Neural cell (in vitro differentiated cells): ENCODE data around the gene PREPL. TPM values are rescaled to one million over a fixed set of nuclear protein-coding genes. Genes with fewer than 3 reads are reported as not detected.

ENCODE experiments used
- H2AFZ ChIP-seq: fragments of 200-600, 300-800 bp; sonication (generic), shearing (Covaris generic); 2 replicates; pipeline ENCODE4 v1.6.0; 2014; ENCODE audit warnings: low read depth, mild to moderate bottlenecking, antibody characterized with exemption, low read length, moderate library complexity
- H3F3A ChIP-seq: fragments of 200-600 bp; shearing (Covaris generic); 2 replicates; pipeline ENCODE4 v1.6.1; 2016; ENCODE audit warnings: mild to moderate bottlenecking, moderate library complexity, mixed read lengths, antibody characterized with exemption, low read length; ENCODE audit not compliant: insufficient read depth, poor library complexity, severe bottlenecking
- H3K27ac ChIP-seq: fragments of 200-600, 300-800 bp; sonication (generic), shearing (Covaris generic); 2 replicates; pipeline ENCODE4 v1.5.1; 2014; ENCODE audit warnings: mild to moderate bottlenecking, low read length, moderate library complexity
- H3K27me3 ChIP-seq: fragments of 300-800, 200-600 bp; sonication (generic), shearing (Covaris generic); 2 replicates; pipeline ENCODE4 v1.6.0; 2014; ENCODE audit warnings: mild to moderate bottlenecking, low read depth, low read length, moderate library complexity; ENCODE audit not compliant: insufficient read depth
- H3K36me3 ChIP-seq: fragments of 300-800, 200-600 bp; sonication (generic), shearing (Covaris generic); 2 replicates; pipeline ENCODE4 v1.5.1; 2014; ENCODE audit warnings: mild to moderate bottlenecking, antibody characterized with exemption, low read length, moderate library complexity; ENCODE audit not compliant: insufficient read depth
- H3K4me2 ChIP-seq: fragments of 300-800, 200-600 bp; sonication (generic), shearing (Covaris generic); 2 replicates; pipeline ENCODE4 v1.6.0; 2014; ENCODE audit warnings: mild to moderate bottlenecking, low read length
- H3K4me3 ChIP-seq: fragments of 300-800, 200-600 bp; sonication (generic), shearing (Covaris generic); 2 replicates; pipeline ENCODE4 v1.5.1; 2014; ENCODE audit warnings: mild to moderate bottlenecking, low read length, moderate library complexity
- H3K79me2 ChIP-seq: fragments of 200-600 bp; shearing (Covaris generic); replicated peaks from 2 replicates; pipeline ENCODE4 v1.6.0; 2014; ENCODE audit warnings: mild to moderate bottlenecking, low read length, moderate library complexity; ENCODE audit not compliant: insufficient read depth
- H3K9ac ChIP-seq: fragments of 300-800, 200-600 bp; sonication (generic), shearing (Covaris generic); 2 replicates; pipeline ENCODE4 v1.6.1; 2016; ENCODE audit warnings: mild to moderate bottlenecking, low read length, mixed read lengths
- H3K9me2 ChIP-seq: fragments of 200-600 bp; shearing (Covaris generic); 2 replicates; pipeline ENCODE4 v1.6.1; 2016; ENCODE audit warnings: mild to moderate bottlenecking, low read length, mixed read lengths; ENCODE audit not compliant: insufficient read depth
- H3K9me3 ChIP-seq: fragments of 200-600, 300-800 bp; sonication (generic), shearing (Covaris generic); 2 replicates; pipeline ENCODE4 v1.6.1; 2016; ENCODE audit warnings: mild to moderate bottlenecking, mixed run types, low read length, moderate library complexity, mixed read lengths
- H4K20me1 ChIP-seq: fragments of 200-600 bp; shearing (Covaris generic); 2 replicates; pipeline ENCODE4 v1.6.1; 2016; ENCODE audit warnings: mild to moderate bottlenecking, mixed run types; ENCODE audit not compliant: insufficient read depth
- CTCF ChIP-seq: fragments of 450-650 bp; IDR thresholded peaks from 2 replicates; pipeline ENCODE4 v1.5.1; 2014; ENCODE audit warnings: antibody characterized with exemption, mild to moderate bottlenecking, moderate library complexity; ENCODE audit not compliant: poor library complexity, severe bottlenecking
- EP300 ChIP-seq: fragments of 450-650 bp; conservative IDR thresholded peaks from 2 replicates; pipeline ENCODE4 v1.6.1; 2014; ENCODE audit warnings: antibody characterized with exemption, mild to moderate bottlenecking, moderate library complexity; ENCODE audit not compliant: poor library complexity, severe bottlenecking
- EZH2 ChIP-seq: fragments of 200-600, 300-800 bp; shearing (Covaris generic), sonication (generic); IDR thresholded peaks from 2 replicates; pipeline ENCODE4 v1.6.1; 2014; ENCODE audit warnings: antibody characterized with exemption, low read length, borderline replicate concordance, mild to moderate bottlenecking; ENCODE audit not compliant: insufficient read depth, poor library complexity, severe bottlenecking
- MXI1 ChIP-seq: fragments of 450-650 bp; conservative IDR thresholded peaks from 2 replicates; pipeline ENCODE4 v1.6.1; 2014; ENCODE audit warnings: antibody characterized with exemption, mild to moderate bottlenecking; ENCODE audit not compliant: poor library complexity, severe bottlenecking
- POLR2AphosphoS5 ChIP-seq: IDR thresholded peaks from 2 replicates; pipeline ENCODE4 v1.6.1; 2012
- RAD21 ChIP-seq: fragments of 450-650 bp; conservative IDR thresholded peaks from 2 replicates; pipeline ENCODE4 v1.6.1; 2014; ENCODE audit warnings: antibody characterized with exemption, mild to moderate bottlenecking, moderate library complexity
- SMC3 ChIP-seq: fragments of 450-650 bp; conservative IDR thresholded peaks from 2 replicates; pipeline ENCODE4 v1.6.1; 2014; ENCODE audit warnings: antibody characterized with exemption, mild to moderate bottlenecking, moderate library complexity; ENCODE audit not compliant: poor library complexity
- TAF1 ChIP-seq: IDR thresholded peaks from 2 replicates; pipeline ENCODE4 v1.6.1; 2012; ENCODE audit warnings: low read depth
- polyA minus RNA-seq: library from RNA; depleted of rRNA, polyadenylated mRNA; stranded (reverse); fragments of >200 nt; gene quantifications from 2 replicates; pipeline ENCODE4 v1.2.3, GENCODE V29; 2014
- polyA plus RNA-seq: library from polyadenylated mRNA; depleted of rRNA; stranded (reverse); fragments of >200 nt; gene quantifications from 2 replicates; pipeline ENCODE4 v1.2.3, GENCODE V29; 2014
- TF ChIP-seq, protein P1 (sequence below): IDR thresholded peaks from 2 replicates; pipeline ENCODE4 v1.6.1; 2012; ENCODE audit warnings: borderline replicate concordance

The PREPL gene
- polyA plus RNA-seq (217 and 236 TPM in 2 replicates), polyA minus RNA-seq (310 and 358 TPM in 2 replicates)

GRCh38 chr2:44361330-44362206, at the start of gene PREPL, which contains the start of gene CAMKMT:
PREPL (minus strand) TSS chr2:44361494; CDS start chr2:44346342, 15,152 bp downstream.
CAMKMT (plus strand) TSS chr2:44361947.
- Histone ChIP-seq H3K27ac (peak within 1 kb of the TSS; percentile 99), H3K4me3 (peak within 1 kb of the TSS; percentile 86), H3K4me2 (peak within 1 kb of the TSS; percentile 91), H3K9me3 (no peaks in the 10 kb centered on the region), H4K20me1 (peaks cover 4% of the 10 kb centered on the region), H3K36me3 (peaks cover 5% of the 10 kb centered on the region), H2AFZ (peak within 1 kb of the TSS; percentile 89), H3K27me3 (no peaks in the 10 kb centered on the region), H3K79me2 (peaks cover 45% of the 10 kb centered on the region), H3K9ac (peak within 1 kb of the TSS; percentile 99), H3K9me2 (no peaks in the 10 kb centered on the region), H3F3A (peaks cover 3% of the 10 kb centered on the region)
- TF ChIP-seq, protein P1, sequence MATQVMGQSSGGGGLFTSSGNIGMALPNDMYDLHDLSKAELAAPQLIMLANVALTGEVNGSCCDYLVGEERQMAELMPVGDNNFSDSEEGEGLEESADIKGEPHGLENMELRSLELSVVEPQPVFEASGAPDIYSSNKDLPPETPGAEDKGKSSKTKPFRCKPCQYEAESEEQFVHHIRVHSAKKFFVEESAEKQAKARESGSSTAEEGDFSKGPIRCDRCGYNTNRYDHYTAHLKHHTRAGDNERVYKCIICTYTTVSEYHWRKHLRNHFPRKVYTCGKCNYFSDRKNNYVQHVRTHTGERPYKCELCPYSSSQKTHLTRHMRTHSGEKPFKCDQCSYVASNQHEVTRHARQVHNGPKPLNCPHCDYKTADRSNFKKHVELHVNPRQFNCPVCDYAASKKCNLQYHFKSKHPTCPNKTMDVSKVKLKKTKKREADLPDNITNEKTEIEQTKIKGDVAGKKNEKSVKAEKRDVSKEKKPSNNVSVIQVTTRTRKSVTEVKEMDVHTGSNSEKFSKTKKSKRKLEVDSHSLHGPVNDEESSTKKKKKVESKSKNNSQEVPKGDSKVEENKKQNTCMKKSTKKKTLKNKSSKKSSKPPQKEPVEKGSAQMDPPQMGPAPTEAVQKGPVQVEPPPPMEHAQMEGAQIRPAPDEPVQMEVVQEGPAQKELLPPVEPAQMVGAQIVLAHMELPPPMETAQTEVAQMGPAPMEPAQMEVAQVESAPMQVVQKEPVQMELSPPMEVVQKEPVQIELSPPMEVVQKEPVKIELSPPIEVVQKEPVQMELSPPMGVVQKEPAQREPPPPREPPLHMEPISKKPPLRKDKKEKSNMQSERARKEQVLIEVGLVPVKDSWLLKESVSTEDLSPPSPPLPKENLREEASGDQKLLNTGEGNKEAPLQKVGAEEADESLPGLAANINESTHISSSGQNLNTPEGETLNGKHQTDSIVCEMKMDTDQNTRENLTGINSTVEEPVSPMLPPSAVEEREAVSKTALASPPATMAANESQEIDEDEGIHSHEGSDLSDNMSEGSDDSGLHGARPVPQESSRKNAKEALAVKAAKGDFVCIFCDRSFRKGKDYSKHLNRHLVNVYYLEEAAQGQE, result peak; percentile 78
- TF ChIP-seq TAF1, result peak; percentile 63
- TF ChIP-seq EP300, result peak; percentile 75
- TF ChIP-seq POLR2AphosphoS5, result peak; percentile 98
- TF ChIP-seq EZH2, result no peak
- peak; percentile 72 for TF ChIP-seq MXI1
- TF ChIP-seq RAD21, result peak; percentile 29
- TF ChIP-seq SMC3, result peak; percentile 8
- TF ChIP-seq CTCF, result peak; percentile 20

- no peak overlapping the region for H3K4me3 ChIP-seq
- H2AFZ ChIP-seq, result no peak overlapping the region
- H3K9me3 ChIP-seq, result no peaks in the 10 kb centered on the region
- no peak overlapping the region for H3K27ac ChIP-seq
- H3K79me2 ChIP-seq, result no peaks in the 10 kb centered on the region
- no peaks in the 10 kb centered on the region for H3K36me3 ChIP-seq
- no peaks in the 10 kb centered on the region for H3K9me2 ChIP-seq
- no peaks in the 10 kb centered on the region for H4K20me1 ChIP-seq
- TF ChIP-seq EP300 (no peak), SMC3 (no peak), TAF1 (no peak), EZH2 (no peak), MXI1 (no peak), POLR2AphosphoS5 (no peak), CTCF (no peak), RAD21 (no peak)
- TF ChIP-seq, protein P1, result no peak
- no peak overlapping the region for H3K4me2 ChIP-seq
- no peaks in the 10 kb centered on the region for H3F3A ChIP-seq
- no peak overlapping the region for H3K9ac ChIP-seq
- H3K27me3 ChIP-seq, result no peaks in the 10 kb centered on the region
These were observed 37.1 kb upstream of the PREPL start for GRCh38 chr2:44398243-44398897.
